ENCODE results near the gene MUC6. TPM values are rescaled to one million over a fixed set of nuclear protein-coding genes. Genes with fewer than 3 reads are reported as not detected.

Gene MUC6
- polyA plus RNA-seq, 1 donor, result 26.8 TPM

DNA sequence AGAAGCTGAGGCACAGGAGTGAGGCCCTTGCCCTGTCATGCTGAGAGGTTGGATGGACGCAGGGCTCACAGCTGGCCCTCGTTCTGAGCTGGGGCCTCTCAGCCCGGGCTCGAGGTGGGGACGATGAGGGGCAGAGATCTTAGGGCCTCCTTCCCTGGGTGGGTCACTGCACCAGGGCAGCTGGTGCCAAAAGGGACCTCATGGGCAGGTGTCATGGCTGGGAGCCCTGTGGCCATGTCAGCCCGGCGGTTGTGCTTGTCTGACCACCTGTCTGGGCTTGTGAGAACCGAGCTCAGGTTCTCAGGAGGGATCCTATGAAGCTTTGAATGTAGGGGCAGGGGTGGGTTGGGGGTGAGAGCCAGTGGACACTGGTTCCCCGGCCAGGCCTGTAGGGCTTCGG is 1.8 kb upstream of the MUC6 start:
- no peak for DNase-seq

DNA sequence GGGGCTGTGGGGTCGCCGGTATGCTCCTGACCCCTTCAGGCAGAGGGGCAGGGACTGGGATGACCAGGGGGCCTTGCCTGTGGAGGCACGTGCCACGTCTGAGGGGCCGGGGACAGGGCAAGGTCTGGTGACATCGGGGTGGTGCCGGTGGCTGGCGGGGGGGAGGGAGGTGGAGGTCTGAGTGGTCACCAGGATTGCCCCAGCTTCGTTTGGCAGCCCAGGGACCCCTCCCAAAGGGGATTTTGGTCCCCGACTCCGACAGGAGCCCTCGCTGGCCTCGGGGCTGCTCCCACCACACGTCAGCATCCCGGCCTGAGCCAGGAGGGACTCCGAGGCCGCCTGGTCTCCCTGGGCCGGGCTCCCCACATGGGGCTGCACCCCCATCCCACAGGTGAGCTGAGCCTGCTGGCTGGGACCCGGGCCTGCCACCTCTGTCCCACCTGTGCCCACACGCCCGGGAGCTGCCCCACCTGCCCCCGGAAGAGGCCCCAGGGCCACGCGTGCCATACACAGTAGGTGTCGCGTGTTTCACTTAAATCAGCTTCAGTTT is 1.1 kb upstream of the MUC6 start:
- DNase-seq, result no peak

DNA sequence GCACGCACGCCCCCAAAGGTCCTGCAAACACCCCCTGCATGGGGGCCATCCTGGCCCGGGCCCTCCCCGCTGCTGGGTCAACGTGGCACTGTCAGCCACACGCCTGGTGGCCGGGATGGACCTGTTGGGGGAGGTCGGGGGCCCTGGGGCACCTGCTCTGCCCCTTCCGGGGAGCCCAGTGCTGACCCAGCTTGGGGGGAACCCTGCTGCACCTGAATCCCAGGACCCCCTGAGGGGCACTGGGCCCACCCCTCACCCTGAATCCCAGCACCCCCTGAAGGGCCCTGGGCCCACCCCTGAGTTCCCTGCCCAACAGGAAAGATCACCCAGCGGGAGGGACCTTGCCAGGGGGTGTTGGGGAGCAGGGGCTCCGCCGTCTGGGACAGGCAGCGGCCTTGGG is 413 bp upstream of the MUC6 start:
- DNase-seq, result no peak

DNA sequence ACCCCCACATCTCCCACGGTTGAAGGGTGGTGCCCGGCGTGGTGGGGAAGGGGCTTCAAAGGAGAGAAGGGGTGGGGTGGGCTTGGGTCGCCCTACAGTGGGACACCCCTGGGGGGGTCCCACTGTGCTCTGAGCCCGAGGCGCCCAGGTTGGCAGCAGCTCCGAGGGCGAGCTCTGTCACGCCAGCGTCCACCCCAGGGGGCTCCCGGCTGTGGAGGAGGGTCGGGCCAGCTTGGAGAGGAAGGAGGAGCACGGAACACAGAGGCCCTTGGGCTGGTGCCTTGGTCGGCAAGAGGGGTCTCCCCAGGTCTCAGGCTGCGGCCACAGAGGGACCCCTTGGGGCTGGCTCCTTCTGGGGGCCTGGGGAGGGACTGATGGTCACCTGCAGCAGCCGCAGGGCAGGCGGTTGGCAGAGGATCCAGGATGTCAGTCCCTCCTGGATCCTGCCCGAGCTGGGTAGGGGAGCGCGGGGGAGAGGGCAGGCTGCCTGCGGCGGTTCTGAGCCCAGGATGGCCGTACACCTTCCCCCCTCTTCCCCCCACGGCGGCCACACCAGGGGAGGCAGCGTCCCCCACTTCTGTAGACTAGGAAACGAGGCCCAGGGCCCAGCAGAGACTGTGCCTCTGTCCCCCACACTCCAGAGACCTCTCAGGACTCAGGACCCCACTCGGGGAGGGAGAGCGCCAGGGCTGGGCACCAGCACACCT is 788 bp downstream of the MUC6 start:
- no peak for DNase-seq

DNA sequence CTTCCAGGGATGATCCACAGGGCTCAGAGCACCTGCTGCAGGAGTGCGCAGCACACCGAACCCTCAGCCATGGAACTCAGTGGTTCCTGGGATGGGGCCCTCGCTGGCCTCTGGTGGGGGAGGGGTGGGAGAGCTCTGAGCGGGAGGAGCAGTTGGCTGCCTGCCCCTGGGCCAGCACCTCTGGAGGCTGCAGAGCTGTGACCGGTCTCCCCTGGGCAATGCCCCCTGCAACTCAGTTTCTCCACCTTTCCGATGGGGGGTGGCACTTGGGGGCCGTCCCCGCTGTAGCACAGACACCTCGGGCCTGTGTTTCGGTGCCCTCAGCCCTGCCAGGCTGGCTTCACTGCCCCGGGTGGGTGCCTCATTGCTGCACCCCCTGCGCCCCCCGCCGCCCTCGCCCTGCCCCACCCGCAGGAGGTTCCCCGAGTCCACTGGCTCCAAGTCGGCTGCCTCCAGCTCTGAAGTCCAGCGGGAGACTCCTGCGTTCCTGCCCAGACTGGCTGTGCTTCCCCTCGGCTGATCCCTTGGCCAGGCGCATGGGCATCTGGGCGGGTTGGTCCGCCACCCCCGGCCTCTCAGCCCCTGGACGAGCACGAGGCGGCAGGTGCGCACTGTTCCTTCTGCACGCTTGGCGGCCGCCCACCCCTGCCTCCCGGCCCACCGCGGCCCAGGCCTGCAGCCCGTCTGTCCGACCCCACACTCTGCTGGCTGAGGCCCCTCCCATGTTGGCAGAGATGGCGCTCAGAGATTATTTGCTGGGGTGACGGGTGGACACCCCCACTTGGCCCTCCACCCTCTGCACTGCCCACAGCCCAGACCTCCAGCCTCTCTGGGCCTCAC is 1.8 kb downstream of the MUC6 start:
- no peak for DNase-seq

DNA sequence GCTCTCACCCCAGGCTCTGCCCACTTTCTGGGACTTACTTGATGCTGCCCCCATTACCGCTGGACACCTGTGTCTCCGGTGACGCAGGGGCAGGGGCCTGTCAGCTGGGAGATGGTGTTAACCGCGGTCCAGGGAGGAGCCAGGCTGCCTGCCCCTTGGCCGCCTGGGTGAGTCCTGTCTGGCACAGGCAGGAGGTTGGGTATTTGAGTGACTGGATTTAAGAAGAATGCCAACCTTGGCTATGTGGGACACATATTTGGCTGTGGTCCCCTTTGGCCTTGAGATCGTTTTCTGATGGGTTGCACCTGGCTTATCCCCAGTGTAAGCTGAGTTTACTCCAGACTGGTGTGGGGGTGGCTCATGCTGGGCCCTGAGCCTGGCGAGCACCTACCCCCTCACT is 2.5 kb downstream of the MUC6 start:
- no peak for DNase-seq

DNA sequence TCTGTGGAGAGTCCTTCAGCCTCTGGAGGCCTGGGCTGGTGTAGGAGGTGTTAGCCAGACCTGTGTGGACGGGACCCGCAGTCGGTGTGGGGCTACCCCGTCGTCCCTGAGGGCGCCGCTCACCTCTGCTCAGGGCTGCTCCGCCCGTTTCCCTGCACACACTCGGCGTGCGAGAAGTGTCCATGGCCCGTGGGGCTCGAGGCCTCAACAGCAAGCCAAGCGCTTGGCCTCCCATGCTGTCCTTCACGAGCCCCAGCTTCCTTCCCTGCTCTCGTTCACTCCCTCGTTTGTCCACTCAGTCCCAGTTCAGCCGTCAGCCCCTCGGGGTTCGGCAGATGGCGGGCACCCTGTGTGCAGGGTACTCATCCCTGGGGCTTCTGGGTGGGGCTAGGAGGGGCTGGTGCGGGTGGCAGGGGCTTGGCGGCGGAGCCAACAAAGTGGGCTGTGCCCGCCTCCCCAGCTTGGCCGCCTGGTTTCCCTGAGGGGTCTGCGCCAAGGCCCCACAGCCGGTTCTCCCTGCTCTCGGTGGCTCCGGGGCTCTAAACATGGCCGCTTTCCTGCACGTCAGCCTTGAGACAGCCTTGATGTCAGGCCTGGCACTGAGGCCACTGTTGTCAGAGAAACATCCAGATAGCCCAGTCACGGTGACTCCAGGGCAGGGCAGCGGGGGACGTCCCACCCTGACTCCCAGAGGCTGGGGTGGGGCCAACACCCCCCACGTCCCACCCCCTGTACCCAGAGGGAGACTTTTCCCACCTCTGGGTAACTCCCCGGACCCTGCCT is 3.3 kb downstream of the MUC6 start:
- no peak for DNase-seq

DNA sequence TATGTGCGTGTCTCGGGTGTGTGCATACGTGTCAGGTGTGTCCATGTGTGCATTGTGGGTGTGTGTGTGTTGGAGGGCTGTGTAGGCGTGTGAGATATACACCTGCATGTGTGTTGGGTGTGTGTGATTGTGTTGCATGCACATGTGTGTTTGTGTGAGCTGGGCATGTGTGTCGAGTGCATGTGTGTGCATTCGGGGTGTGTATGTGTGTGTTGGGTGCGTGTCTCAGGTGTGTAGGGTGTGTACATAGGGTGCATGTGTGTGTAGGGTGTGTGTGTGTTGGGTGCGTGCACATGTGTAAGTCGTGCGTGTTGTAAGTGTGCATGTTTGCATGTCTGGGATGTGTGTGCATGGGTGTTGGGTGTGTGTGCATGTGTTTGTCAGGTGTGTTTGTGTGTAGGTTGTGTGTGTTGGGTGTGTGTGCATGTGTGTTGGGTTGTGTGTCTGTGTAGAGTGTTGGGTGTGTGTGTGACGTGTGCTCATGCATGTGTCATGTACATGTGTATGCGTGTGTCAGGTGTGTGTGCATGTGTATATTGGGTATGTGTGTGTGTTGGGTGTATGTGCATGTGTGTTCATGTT is 4.1 kb downstream of the MUC6 start:
- no peak for DNase-seq

DNA sequence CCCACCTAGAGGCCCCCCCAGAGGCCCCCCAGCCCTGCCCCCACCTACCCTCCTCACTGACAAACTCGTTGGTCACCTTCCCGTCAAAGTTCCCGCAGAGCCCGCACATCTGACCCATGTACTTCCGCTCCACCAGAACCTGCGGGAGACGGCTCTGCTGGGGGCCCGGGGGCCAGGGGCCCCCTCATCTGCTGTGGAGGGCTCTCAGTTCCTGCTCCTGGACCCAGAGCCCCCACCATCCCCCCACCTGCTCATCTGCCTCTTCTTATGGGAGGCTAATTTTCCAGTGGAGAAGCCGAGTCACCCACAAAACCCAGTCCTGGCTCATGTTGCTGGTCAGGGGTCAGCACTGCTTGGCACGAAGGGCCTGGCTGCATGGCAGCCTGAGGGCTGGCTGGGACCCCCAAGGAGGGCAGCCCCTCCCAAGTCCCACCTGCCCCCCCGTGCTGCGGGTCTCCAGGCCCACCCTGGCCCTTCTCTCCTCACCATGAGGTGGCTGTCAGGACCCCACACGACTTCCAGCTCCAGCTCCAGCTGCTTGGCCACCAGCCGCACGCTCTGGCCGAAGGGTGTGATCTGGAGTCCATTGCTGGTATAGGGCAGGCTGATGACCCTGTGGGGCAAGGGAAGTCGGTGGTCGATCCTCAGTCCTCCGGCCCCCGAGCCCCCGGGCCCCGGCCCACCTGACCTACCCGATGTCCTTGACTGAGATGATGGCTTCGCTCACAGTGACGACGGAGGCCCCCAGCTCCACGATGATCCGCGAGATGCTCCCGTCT is 5.2 kb downstream of the MUC6 start:
- no peak for DNase-seq

DNA sequence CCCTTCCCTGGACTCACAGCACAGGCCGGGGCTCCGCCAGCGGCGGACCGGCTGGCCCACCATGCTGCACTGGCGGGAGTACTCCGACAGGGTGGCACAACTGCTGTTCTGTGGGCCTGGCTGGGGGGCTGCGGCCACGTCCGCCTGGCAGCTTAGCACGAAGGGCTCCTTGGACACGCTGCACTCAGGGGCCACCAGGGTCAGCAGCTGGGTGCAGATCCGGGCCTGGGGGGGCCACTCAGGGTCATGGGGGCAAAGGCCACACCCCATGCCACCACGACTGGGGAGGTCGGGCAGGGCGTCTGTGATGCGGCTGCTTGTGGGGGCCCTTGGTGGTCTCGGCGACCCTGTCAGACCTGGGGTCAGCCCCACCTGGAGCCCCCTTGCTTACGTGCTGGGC is 6.0 kb downstream of the MUC6 start:
- DNase-seq, result no peak

DNA sequence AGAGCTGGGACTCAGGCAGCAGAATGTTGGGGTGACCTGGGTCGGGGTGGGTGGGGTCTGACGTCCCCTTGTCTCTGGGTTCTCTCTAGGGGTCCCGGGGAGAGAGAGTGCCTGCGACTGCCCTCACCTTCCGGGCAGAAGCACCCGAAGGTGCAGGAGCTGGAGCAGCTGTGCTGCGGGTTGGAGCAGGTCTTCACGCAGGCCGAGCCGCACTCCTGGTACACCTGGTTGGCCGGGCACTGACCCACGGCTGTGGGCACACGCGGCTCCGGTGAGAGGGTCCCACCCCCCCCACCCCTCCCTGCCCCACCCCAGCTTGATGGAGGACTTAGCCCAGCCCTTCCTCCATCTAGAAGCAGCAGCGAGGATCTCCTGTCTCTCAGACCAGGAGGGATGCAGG is 6.4 kb downstream of the MUC6 start:
- no peak for DNase-seq

DNA sequence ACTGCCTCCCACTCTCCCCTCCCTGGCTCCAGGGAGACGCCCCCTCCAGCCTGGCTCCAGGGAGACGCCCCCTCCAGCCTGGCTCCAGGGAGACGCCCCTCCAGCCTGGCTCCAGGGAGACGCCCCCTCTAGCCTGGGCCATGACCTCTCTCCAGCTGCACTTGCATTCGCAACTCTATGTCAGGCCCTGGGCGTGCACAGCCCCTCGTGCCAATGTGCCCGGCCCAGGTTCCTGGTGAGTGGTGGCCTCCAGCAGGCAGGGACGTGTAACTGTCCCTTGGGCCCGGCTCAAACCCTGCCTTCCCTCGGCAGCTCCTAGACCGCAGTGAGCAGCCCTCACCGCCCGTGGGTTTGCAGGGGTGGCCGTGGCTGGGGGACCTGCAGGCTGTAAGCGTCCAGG is 6.9 kb downstream of the MUC6 start:
- DNase-seq, result no peak

DNA sequence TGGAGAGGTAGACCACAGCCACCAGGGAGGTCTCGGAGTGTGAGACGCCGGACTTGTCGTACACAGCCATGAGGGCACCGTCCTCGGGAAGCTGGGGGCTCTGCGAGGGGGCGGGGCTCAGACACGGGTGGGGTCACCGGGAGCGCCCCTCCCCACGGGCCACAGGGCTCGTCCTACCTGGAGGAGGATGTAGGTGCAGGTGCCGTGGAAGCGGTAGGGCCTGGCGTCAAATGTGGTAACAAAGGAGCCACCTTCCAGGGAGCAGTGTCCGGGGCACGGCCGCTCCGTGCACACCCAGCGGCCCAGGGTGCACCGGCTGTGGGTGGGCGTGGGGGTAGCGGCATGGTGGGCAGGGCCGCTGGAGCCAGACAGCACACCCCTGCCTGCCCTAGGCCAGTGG is 7.5 kb downstream of the MUC6 start:
- DNase-seq, result no peak

DNA sequence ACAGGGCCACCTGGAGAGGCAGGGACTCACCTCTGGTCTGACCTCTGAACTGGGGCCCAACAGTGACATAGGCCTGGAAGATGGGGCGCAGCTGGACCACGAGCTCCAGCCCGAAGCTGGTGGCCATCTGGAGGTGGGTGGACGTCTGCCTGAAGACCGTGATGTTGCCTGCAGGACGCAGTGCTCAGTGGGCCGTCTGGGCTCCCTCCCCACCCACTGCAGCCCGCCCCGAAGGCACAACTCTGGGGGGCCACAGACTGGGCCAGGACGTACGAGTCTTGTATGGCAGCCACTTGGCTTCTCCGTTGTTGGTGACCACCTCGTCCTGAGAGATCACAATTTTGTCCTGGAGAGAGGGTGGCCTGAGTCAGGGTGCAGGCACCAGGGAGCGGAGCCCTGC is 7.9 kb downstream of the MUC6 start:
- DNase-seq, result no peak

DNA sequence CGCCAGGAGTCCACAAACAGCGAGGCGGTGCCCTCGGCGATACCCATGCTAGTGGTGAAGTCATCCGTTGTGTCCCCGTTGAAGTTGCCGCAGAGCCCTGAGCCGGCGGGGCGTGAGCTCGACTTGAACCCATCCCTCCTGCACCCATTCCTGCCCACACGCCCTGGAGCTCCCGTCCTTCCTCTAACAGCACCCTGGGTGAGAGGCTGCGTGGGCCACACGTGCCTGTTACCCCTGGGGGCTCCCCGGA is 8.3 kb downstream of the MUC6 start:
- DNase-seq, result no peak

DNA sequence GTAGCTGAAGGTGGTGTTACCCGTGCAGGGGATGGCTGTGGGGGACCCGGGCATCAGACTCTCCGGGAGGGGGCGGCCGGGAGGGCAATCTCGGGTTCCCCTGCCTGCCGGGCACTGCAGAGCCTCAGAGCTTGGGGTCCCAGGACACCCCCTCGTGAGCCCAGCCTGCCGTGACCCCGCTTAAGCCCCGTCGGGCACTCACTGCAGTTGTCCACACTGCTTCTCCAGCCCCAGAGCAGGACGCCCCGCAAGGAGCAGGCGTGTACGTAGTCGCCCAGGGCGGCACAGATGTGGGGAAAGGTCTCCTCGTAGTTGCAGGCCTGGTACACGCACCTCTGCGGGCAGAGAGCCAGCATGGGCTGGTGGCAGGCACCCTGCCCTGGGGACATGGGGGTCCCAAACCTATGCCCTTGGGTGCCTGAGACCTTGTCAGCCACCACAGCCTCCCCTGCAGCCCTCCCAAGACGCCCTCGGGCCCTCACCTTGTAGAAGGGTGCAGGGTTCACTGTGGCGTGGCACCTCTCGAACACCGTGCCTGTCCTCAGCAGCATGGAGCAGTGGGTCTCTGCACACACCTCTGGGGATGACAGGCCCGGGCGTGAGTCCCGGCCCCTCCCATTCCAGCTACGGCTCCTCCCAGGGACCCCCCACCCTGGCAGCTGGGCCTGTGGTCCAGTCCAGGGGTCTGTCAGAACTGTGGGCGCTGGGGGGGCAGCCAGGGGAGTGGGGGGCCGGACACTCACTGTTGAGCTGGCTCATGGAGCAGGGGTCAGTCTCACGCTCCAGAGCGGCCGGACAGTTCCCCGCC is 8.8 kb downstream of the MUC6 start:
- DNase-seq, result no peak

DNA sequence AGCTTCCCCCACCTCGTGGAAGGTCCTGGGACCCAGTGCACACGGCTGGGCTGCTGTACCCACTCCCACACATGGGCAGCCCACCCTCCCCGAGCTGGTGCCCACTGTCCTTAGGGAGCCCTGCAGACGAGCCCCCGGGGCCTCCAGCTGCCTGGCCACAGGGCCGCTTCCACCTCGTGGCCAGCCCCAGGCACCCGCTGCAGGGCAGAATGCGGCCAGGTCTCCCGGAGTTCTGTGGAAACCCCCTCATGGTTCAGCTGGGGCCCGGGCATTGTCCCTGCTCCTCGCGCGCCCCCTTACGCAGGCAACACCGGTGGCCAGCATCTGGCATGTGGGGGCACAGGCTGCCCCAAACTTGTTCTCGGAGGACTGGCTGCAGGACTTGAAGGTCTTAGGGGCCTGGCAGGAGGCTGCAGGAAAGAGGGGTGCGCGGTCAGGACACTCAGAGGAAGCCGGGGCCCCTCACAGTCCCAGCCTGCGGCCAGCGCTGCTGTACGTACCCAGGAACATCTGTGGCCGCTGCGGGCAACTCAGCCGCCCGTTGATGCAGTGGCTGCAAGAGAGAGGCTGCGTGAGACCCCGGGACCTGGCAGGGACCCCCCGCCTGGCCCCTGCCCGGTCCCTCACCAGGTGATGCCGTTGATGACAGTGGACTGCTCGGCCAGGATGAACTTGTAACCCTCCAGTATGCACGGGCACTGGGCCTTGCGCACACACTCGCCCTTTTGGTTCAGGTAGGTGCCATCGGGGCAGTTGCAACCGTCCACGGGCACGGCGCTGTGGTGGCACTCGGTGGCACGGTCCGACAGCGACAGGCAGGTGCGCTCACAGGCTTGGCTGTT is 9.7 kb downstream of the MUC6 start:
- DNase-seq, result no peak

DNA sequence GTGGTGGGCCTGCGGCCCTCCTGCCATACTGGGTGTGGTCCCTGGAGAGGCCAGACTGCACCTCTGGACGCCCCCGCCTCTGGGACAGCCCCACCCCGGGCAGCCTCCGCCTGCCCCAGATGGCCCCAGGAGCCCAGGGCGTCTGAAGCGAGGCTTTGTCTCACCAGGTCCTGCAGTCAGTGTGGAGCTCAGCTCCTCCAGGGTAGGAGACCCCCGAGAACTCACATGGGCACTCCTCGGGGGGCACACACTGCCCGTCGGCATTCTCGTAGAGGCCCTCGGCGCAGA is 10.4 kb downstream of the MUC6 start:
- DNase-seq, result no peak

DNA sequence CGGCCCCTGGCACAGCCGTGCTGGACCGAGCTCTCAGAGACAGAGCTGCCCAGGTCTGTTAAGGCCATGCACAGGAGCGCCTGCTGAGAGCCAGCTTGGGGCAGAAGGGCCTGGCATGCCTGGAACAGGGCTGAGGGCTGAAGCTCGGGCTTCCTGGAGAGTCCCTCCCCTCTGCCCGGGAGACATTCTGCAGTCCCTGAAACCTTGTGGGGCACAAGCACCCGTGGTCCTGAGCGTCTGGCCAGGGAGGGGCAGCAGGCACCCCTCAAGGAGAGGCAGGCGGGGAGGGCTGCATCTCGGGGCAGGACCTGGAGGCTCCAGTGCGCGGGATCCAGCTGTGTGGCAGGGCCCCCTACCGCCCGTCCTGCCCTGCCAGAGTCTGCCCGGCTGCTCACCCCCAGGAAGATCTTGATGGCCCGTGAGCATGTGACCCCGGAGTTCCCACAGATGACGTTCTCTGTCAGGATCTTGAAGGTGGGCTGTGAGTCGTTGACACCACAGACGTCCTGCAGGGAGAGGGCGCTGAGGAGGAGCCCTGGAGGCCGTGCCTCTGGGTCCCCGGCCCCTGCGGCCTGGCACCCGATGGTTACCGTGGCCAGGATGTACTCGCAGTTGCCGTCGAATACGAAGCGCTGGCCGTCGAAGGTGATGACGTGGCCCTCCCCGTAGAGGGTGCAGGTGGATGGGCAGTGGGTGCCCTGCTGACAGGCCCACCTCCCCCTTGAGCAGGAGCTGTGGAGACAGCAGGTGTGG is 10.9 kb downstream of the MUC6 start:
- no peak for DNase-seq
